Stimulated activated CD8-positive, alpha-beta memory T cell treated with anti-CD3 and anti-CD28 coated beads, Interleukin-12 subunit alpha, Interleukin-12 subunit beta, amount 100 ng/mL, for 1 hour (primary cell): ENCODE results near the gene PHF1.
A peak's percentile ranks its signal among the peaks of the same experiment; 100 is the strongest.
"Not testable (repeated sequence)": the region's sequence is repeated elsewhere in the genome, so short reads cannot be mapped to it uniquely, and the experiment has no call there.

ENCODE experiments used
- DNase-seq: peaks from one replicate; pipeline ENCODE4 v3.0.0-alpha.2; 2020; ENCODE audit warnings: low read depth

The PHF1 gene

DNA sequence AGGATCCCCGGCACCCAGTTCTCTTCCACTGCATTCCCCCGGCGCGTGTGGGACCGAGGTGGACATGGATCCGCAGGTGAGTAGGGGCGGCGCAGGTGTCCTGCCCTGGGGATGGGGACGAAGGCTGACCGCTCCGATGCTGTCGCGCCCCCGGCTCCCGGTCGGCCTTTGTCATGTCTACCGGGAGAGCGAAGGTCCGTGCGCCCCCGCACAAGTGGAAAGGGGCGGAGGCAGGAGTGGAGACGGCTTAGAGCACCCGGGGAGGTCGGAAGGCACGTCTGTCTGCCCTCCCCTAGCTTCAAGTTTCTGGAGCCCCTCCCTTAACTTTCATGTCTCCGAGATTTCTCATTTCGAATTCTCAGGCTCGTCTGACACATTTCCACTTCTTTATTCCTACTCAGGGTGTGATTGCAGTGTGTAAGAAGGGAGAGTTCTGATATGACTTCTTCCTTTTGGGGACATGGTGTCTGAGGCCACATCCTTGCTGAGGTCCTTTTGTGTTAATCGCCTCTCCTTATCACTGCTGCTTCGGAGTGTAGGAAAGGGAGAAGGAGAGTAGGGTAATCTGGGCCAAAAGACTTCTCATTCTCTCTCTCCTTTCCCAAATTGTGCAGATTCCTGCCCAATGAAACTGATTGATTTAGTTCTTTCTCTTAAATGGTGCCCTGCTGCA is 18.8 kb upstream of the PHF1 start:
- DNase-seq: no peak

DNA sequence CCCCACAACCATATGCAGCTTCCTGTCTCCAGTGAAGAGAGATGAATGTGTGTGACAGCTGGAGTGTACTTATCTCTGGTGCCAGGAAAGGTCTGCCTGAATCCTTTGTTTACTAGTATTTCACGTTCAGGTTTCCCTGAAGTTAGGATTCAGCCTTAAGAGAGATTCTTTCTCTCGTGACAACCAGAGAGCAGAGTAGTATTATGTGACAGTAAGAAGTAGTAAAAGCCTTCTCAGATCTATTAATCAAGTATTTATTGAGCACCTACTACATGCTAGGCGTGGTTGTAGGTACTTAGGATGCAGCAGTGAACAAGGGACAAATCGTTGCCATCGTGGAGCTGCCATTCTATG is 18.2 kb upstream of the PHF1 start:
- no peak for DNase-seq

- no peak for DNase-seq
Observed at GRCh38 chr6:33392979-33393378, 17.8 kb upstream of the PHF1 start.

GRCh38 chr6:33397541-33397940 is 13.3 kb upstream of the PHF1 start:
- no peak for DNase-seq

DNA sequence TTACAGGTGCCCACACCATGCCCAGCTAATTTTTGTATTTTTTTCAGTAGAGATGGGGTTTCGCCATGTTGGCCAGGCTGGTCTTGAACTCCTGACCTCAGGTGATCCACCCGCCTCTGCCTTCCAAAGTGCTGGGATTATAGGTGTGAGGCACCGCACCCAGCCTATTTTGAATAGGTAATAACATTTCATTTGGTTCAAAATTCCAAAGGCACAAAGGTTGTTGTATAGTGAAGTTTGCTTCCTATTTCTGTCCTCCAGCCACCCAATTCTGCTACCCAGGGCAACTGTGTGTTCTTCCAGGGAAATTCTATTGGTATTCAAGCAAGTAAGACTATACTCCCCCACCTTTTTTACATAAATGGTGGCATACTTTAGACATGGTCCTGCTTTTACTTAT is 12.2 kb upstream of the PHF1 start:
- DNase-seq: not testable (repeated sequence)

DNA sequence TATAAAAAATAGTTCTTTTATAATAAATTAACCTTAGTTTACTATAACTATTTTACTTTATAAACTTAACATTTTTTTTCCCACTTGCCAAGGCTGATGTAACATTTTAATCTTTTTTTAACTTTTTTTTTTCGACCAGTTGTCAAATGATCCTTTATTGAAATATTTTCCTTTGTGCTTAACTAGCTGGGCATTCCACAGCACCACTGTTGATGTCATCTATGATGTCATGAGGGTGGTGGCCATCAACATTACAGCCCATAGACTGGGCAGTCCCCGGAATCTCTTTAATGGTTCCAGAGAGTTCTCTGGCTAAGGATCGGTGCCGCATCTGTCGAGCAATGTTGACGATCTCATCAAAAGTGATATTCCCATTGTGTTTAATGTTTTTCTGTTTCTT is 10.9 kb upstream of the PHF1 start:
- DNase-seq: not testable (repeated sequence)

DNA sequence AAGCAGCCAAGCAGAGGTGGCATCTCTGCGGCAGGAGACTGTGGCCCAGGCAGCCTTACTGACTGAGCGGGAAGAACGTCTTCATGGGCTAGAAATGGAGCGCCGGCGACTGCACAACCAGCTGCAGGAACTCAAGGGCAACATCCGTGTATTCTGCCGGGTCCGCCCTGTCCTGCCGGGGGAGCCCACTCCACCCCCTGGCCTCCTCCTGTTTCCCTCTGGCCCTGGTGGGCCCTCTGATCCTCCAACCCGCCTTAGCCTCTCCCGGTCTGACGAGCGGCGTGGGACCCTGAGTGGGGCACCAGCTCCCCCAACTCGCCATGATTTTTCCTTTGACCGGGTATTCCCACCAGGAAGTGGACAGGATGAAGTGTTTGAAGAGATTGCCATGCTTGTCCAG is 5.9 kb upstream of the PHF1 start:
- DNase-seq: no peak

- DNase-seq: no peak
Observed at GRCh38 chr6:33405386-33405940, 5.4 kb upstream of the PHF1 start.

DNA sequence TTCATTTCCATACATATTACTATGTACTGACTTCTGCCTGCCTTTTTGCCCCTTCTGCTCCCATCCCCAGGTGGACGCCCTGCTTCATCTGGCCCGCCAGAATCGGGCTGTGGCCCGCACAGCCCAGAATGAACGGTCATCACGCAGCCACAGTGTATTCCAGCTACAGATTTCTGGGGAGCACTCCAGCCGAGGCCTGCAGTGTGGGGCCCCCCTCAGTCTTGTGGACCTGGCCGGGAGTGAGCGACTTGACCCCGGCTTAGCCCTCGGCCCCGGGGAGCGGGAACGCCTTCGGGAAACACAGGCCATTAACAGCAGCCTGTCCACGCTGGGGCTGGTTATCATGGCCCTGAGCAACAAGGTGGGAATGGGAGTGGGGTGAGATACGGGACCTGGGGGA is 4.7 kb upstream of the PHF1 start:
- no peak for DNase-seq

- no peak for DNase-seq
Observed at GRCh38 chr6:33407132-33407718, 3.6 kb upstream of the PHF1 start.

DNA sequence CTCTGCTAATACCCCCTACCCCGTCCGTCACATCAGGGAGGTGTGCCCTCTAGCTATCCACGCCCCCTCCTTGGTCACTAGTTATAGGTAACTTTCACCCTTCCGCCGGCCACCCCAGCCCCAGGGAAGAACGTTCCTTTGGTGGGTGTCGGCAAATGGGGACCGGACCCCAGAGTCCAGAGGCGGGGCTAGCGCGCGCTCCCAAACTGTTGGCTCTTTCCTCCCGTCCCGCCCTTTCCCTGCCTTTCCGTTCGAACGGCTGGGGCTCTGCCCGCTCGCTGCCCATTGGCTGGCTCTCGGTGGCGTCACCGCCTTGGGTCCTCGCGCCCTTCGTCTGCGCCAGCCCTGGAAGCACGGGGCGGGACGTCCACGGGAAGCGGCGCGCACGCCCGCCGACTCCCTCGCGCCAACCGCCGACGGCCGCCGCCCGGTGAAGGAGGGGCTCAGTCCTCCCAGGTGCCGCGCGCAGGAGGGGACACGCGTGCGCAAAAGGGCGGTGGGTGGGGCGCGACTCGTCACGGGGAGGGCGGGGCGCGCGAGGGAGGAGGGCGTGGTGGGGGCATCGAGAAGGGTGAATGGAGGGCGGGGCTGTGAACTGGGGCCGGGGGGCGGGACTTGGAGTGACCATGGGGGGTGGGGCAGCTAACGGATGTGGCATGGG is 634 bp upstream of the PHF1 start:
- DNase-seq: peak; percentile 98

- no peak for DNase-seq
Observed at GRCh38 chr6:33411632-33412005, 805 bp downstream of the PHF1 start.

GRCh38 chr6:33412140-33413009 is 1.6 kb downstream of the PHF1 start:
- DNase-seq: no peak

DNA sequence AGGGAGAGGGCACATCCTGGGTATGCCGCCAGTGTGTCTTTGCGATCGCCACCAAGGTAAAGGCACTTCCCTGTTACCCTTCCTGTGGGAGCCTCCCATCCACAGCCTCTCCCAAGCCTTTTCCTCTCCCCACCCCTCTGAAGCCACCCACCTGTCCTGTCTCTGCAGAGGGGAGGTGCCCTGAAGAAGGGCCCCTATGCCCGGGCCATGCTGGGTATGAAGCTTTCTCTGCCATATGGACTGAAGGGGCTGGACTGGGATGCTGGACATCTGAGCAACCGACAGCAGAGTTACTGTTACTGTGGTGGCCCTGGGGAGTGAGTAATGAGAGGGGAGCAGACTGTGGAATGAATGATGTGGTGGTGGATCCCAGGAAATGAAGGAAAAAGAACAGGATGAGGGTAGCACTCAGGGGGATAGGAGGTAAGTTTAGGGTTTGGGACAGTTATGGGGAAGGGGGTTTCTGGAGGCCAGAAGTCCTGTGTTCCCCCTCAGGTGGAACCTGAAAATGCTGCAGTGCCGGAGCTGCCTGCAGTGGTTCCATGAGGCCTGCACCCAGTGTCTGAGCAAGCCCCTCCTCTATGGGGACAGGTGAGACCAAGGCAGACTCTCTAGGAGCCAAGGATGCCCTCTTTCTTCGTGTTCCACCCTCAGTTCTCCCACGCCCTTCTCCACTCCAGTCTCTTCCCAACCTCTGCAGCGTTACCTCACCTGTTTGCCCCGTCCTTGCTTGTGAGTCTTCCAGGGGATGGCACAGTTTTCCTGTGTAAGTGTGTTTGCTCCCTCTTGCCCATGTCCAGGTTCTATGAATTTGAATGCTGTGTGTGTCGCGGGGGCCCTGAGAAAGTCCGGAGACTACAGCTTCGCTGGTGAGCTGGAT is 2.7 kb downstream of the PHF1 start:
- no peak for DNase-seq

- DNase-seq: no peak
Observed at GRCh38 chr6:33414592-33415271, 3.9 kb downstream of the PHF1 start.

GRCh38 chr6:33415831-33416230 is 5.0 kb downstream of the PHF1 start:
- no peak for DNase-seq

- no peak for DNase-seq
Observed at GRCh38 chr6:33416386-33417127, 5.7 kb downstream of the PHF1 start.

- DNase-seq: no peak
Observed at GRCh38 chr6:33417128-33417902, 6.5 kb downstream of the PHF1 start.
